OCI-LY7 (cell line): ENCODE measurements around the gene TGM5. TPM values are rescaled to one million over a fixed set of nuclear protein-coding genes. Genes with fewer than 3 reads are reported as not detected.

Source experiments
- BruUV-seq: library from RNA; stranded (reverse); fragments of 400-500 nt; replicated peaks from 2 replicates; lab custom pipeline; 2021; lab: Mats Ljungman, UMichigan
- CTCF ChIA-PET: fragments of 300-600 bp; sonication (Branson Sonifier 250); formaldehyde crosslinking; loops from one replicate; lab custom pipeline; 2022; ENCODE audit warnings: antibody characterized with exemption; ENCODE audit not compliant: unreplicated experiment; lab: Charles Lee
- POLR2A ChIA-PET: fragments of 300-600 bp; sonication (Branson Sonifier 250); formaldehyde crosslinking; loops from one replicate; lab custom pipeline; 2022; ENCODE audit warnings: antibody characterized with exemption; lab: Charles Lee
- DNase-seq: peaks from one replicate; pipeline ENCODE4 v3.0.0-alpha.2; 2015; ENCODE audit warnings: low spot score
- H2AFZ ChIP-seq: fragments of 200-600 bp; sonication (generic), shearing (Covaris generic); 2 replicates; pipeline ENCODE4 v1.6.1; 2014; ENCODE audit warnings: mild to moderate bottlenecking, antibody characterized with exemption, low read length, moderate library complexity
- H3K27ac ChIP-seq: fragments of 200-600 bp; sonication (generic); 2 replicates; pipeline ENCODE4 v1.5.1; 2014; ENCODE audit warnings: mixed run types, low read depth, mild to moderate bottlenecking, moderate library complexity, low read length, inconsistent platforms; ENCODE audit not compliant: poor library complexity, severe bottlenecking
- H3K36me3 ChIP-seq: fragments of 200-600 bp; sonication (generic); 2 replicates; pipeline ENCODE4 v1.6.1; 2014; ENCODE audit warnings: mild to moderate bottlenecking, antibody characterized with exemption, low read length, moderate library complexity, mixed read lengths; ENCODE audit not compliant: insufficient read depth
- H3K4me1 ChIP-seq: fragments of 200-600 bp; sonication (generic); 2 replicates; pipeline ENCODE4 v1.5.1; 2014; ENCODE audit warnings: mild to moderate bottlenecking, low read length; ENCODE audit not compliant: insufficient read depth, poor library complexity, severe bottlenecking
- H3K4me2 ChIP-seq: fragments of 200-600 bp; sonication (generic); 2 replicates; pipeline ENCODE4 v1.6.1; 2014; ENCODE audit warnings: mild to moderate bottlenecking, low read length
- H3K4me3 ChIP-seq: fragments of 200-600 bp; sonication (generic); 2 replicates; pipeline ENCODE4 v1.5.1; 2014; ENCODE audit warnings: mild to moderate bottlenecking, low read depth, low read length; ENCODE audit not compliant: poor library complexity, severe bottlenecking
- H3K79me2 ChIP-seq: fragments of 200-600 bp; sonication (generic); 2 replicates; pipeline ENCODE4 v1.6.1; 2016; ENCODE audit warnings: low read depth, mild to moderate bottlenecking, low read length, moderate library complexity, mixed read lengths; ENCODE audit not compliant: insufficient read depth
- H3K9me2 ChIP-seq: fragments of 200-600 bp; sonication (generic); 2 replicates; pipeline ENCODE4 v1.6.1; 2016; ENCODE audit warnings: mild to moderate bottlenecking, low read length, mixed read lengths; ENCODE audit not compliant: insufficient read depth
- H3K9me3 ChIP-seq: fragments of 200-600 bp; sonication (generic); 2 replicates; pipeline ENCODE4 v1.6.1; 2014; ENCODE audit warnings: mild to moderate bottlenecking, mixed run types, low read length, mixed read lengths
- H4K20me1 ChIP-seq: fragments of 200-600 bp; sonication (generic); 2 replicates; pipeline ENCODE4 v1.6.1; 2014; ENCODE audit warnings: mild to moderate bottlenecking, antibody characterized with exemption, low read length, moderate library complexity, mixed read lengths; ENCODE audit not compliant: insufficient read depth
- EZH2phosphoT487 ChIP-seq: fragments of 200-600 bp; sonication (generic); IDR thresholded peaks from 2 replicates; pipeline ENCODE4 v1.6.1; 2018; ENCODE audit warnings: low read depth, borderline replicate concordance, mild to moderate bottlenecking, mixed run types, antibody characterized with exemption, low read length, moderate library complexity, mixed read lengths
- intact Hi-C: fragments of 100-400 bp; cut with micrococcal nuclease; formaldehyde crosslinking; loops from one replicate; pipeline ENCODE4 v1.10.0; 2022; ENCODE audit not compliant: unreplicated experiment
- total RNA-seq, 2 experiments: library from RNA; depleted of rRNA in 1 of 2; stranded (reverse); fragments of >200 nt in 1 of 2; shearing (Covaris generic) in 1 of 2; gene quantifications; 2 replicates each; pipeline ENCODE4 v1.2.3, GENCODE V29; 2014 to 2022
- TF ChIP-seq, protein P1 (sequence below): fragments of 200-600 bp; sonication (generic); conservative IDR thresholded peaks from 2 replicates; pipeline ENCODE4 v1.5.1; 2014; ENCODE audit warnings: mild to moderate bottlenecking, antibody characterized with exemption, low read length, moderate library complexity, mixed read lengths

Gene TGM5
- total RNA-seq, 2 experiments from 2014 or later: not detected

DNA sequence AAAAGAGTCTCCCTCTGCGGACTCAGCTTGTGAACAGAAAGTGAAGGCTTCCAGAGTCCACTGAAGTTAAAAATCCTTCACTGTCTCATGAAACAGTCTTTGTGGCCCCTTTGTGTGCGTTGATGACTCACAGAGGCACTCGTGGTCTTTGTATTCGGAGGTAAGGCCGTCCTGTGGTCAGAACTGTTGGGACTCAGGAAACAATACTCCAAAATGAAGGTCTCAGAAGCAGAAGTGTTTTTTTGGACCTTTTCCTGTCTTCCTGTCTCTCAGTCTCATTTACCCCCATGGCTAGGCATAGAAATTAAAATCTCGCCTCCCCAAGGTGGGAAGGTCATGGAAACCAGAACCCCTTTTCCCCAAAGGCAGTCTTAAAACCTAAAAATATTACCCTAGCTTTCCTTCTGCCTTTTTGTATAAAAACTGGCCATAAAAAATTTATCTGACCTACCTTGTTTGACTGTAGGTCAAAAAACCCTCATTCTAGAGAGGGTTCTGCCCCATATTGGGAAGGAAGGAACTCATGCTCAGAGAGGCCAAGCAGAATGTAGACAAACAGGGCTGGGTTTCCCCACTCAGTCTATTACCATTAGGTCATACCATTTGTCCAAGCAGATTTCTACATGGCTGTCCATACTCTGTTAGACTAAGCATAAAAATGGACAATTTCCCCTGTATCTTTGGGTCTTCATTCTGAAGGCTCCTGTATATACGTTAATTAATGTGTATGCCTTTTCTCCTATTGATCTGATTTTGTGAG is 26.8 kb downstream of the TGM5 start:
- Histone ChIP-seq H4K20me1 (no peaks in the 10 kb centered on the region), H3K36me3 (no peaks in the 10 kb centered on the region), H3K9me3 (no peaks in the 10 kb centered on the region), H3K79me2 (no peaks in the 10 kb centered on the region), H3K4me2 (no peak overlapping the region), H3K27ac (no peak overlapping the region), H2AFZ (no peak overlapping the region), H3K4me1 (no peaks in the 10 kb centered on the region), H3K4me3 (no peak overlapping the region), H3K9me2 (no peaks in the 10 kb centered on the region)
- intact Hi-C loops: no loop called here
- TF ChIP-seq, protein P1, sequence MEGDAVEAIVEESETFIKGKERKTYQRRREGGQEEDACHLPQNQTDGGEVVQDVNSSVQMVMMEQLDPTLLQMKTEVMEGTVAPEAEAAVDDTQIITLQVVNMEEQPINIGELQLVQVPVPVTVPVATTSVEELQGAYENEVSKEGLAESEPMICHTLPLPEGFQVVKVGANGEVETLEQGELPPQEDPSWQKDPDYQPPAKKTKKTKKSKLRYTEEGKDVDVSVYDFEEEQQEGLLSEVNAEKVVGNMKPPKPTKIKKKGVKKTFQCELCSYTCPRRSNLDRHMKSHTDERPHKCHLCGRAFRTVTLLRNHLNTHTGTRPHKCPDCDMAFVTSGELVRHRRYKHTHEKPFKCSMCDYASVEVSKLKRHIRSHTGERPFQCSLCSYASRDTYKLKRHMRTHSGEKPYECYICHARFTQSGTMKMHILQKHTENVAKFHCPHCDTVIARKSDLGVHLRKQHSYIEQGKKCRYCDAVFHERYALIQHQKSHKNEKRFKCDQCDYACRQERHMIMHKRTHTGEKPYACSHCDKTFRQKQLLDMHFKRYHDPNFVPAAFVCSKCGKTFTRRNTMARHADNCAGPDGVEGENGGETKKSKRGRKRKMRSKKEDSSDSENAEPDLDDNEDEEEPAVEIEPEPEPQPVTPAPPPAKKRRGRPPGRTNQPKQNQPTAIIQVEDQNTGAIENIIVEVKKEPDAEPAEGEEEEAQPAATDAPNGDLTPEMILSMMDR: no peak
- TF ChIP-seq EZH2phosphoT487: no peak
- CTCF ChIA-PET: no interaction called here
- POLR2A ChIA-PET: interaction anchor here (0.6 to 0.9 kb wide), 2 partner anchors 11 to 14 kb away, joined by 3 to 5 read pairs; no protein-coding TSS in a partner anchor
- DNase-seq: no peak
- BruUV-seq: no TSS peak

- Histone ChIP-seq H2AFZ (no peak overlapping the region), H3K9me3 (no peaks in the 10 kb centered on the region), H3K4me3 (no peak overlapping the region), H3K36me3 (no peaks in the 10 kb centered on the region), H3K4me2 (no peak overlapping the region), H3K27ac (no peak overlapping the region), H3K4me1 (no peaks in the 10 kb centered on the region), H3K79me2 (no peaks in the 10 kb centered on the region), H3K9me2 (no peaks in the 10 kb centered on the region), H4K20me1 (no peaks in the 10 kb centered on the region)
- TF ChIP-seq, protein P1: no peak
- TF ChIP-seq EZH2phosphoT487: no peak
- DNase-seq: no peak
- ChIA-PET POLR2A (interaction anchor here (0.9 kb wide), 1 partner anchor 9 kb away, joined by 3 read pairs; no protein-coding TSS in a partner anchor), CTCF (no interaction called here)
- intact Hi-C loops: no loop called here
- BruUV-seq: no TSS peak
Observed at GRCh38 chr15:43238671-43239131, 28.0 kb downstream of the TGM5 start.
